Panc1 (cell line): ENCODE results near the gene RABEP1. TPM values are rescaled to one million over a fixed set of nuclear protein-coding genes. Genes with fewer than 3 reads are reported as not detected.

Source experiments
- ATAC-seq: fragments of 200-7000 bp; cut with Tn5 transposase; 2 replicates; pipeline ENCODE4 v1.9.1; 2020; ENCODE audit warnings: mild to moderate bottlenecking, moderate library complexity
- BruUV-seq: library from RNA; stranded (reverse); fragments of 400-500 nt; replicated peaks from 2 replicates; lab custom pipeline; 2021; lab: Mats Ljungman, UMichigan
- CTCF ChIA-PET: fragments of 300-600 bp; sonication (Branson Sonifier 250); formaldehyde crosslinking; loops from one replicate; lab custom pipeline; 2022; ENCODE audit warnings: antibody characterized with exemption; lab: Charles Lee
- POLR2A ChIA-PET: fragments of 300-600 bp; sonication (Branson Sonifier 250); formaldehyde crosslinking; loops from one replicate; lab custom pipeline; 2022; ENCODE audit warnings: antibody characterized with exemption; lab: Charles Lee
- DNase-seq: peaks from one replicate; pipeline ENCODE4 v3.0.0-alpha.2; 2010; ENCODE audit warnings: low read depth, low spot score
- H3K27ac ChIP-seq: 2 replicates; pipeline ENCODE4 v1.5.1; 2011; ENCODE audit warnings: mild to moderate bottlenecking, low read length, inconsistent platforms
- H3K27me3 ChIP-seq: fragments of 200-500 bp; sonication (Bioruptor generic); 2 replicates; pipeline ENCODE4 v1.6.0; 2014; ENCODE audit warnings: low read length, inconsistent platforms; ENCODE audit not compliant: control insufficient read depth, insufficient read depth
- H3K36me3 ChIP-seq: fragments of 200-500 bp; sonication (Bioruptor generic); 2 replicates; pipeline ENCODE4 v1.5.1; 2014; ENCODE audit warnings: inconsistent platforms, mild to moderate bottlenecking, low read length, moderate library complexity; ENCODE audit not compliant: control insufficient read depth, insufficient read depth
- H3K4me1 ChIP-seq: 2 replicates; pipeline ENCODE4 v1.5.1; 2011; ENCODE audit warnings: inconsistent platforms, mild to moderate bottlenecking, low read length, moderate library complexity; ENCODE audit not compliant: control insufficient read depth, insufficient read depth
- H3K4me3 ChIP-seq, 2 experiments: 2 replicates each; pipeline ENCODE4 v1.5.1; 2011 to 2012; ENCODE audit warnings: low read depth in 2 of 2, low read length in 2 of 2, mild to moderate bottlenecking in 2 of 2, inconsistent platforms in 1 of 2, moderate library complexity in 1 of 2
- H3K9me3 ChIP-seq: fragments of 200-500 bp; sonication (Bioruptor generic); 2 replicates; pipeline ENCODE4 v1.5.1; 2014; ENCODE audit warnings: low read depth, mild to moderate bottlenecking, inconsistent platforms, low read length, moderate library complexity; ENCODE audit not compliant: control insufficient read depth, insufficient read depth
- POLR2AphosphoS5 ChIP-seq: IDR thresholded peaks from 2 replicates; pipeline ENCODE4 v1.6.1; 2012; ENCODE audit warnings: mild to moderate bottlenecking, low read depth, low read length, moderate library complexity
- SIN3A ChIP-seq: IDR thresholded peaks from 2 replicates; pipeline ENCODE4 v1.6.1; 2012; ENCODE audit warnings: low read depth, mild to moderate bottlenecking, low read length, moderate library complexity, borderline replicate concordance; ENCODE audit not compliant: insufficient read depth
- TCF7L2 ChIP-seq: IDR thresholded peaks from 2 replicates; pipeline ENCODE4 v1.6.1; 2011; ENCODE audit warnings: mild to moderate bottlenecking, low read depth, low read length, inconsistent platforms
- in situ Hi-C: cut with HindIII; loops from 2 replicates; pipeline ENCODE4 v1.10.0; 2016; ENCODE audit warnings: low sequenced_read_pairs, low pct_unique_long_range_greater_than_20kb
- intact Hi-C: fragments of 100-400 bp; cut with micrococcal nuclease; formaldehyde crosslinking; loops from one replicate; pipeline ENCODE4 v1.10.0; 2022; ENCODE audit not compliant: unreplicated experiment
- total RNA-seq: library from RNA; stranded (reverse); gene quantifications from one replicate; pipeline ENCODE4 v1.2.1, GENCODE V29; 2021; ENCODE audit not compliant: unreplicated experiment
- TF ChIP-seq, protein P1 (sequence below): fragments of 450-650 bp; IDR thresholded peaks from 2 replicates; pipeline ENCODE4 v1.5.1; 2017; ENCODE audit warnings: mild to moderate bottlenecking
- TF ChIP-seq, protein P2 (sequence below), 2 experiments: IDR thresholded peaks; 2 replicates each; pipeline ENCODE4 v1.6.1; 2011 to 2012; ENCODE audit warnings: low read depth in 2 of 2, control low read depth in 1 of 2, low read length in 1 of 2, mild to moderate bottlenecking in 1 of 2, moderate library complexity in 1 of 2; ENCODE audit not compliant: insufficient read depth in 1 of 2

RABEP1 gene
- total RNA-seq, 1 experiment from 2014 or later = 28.2 TPM

DNA sequence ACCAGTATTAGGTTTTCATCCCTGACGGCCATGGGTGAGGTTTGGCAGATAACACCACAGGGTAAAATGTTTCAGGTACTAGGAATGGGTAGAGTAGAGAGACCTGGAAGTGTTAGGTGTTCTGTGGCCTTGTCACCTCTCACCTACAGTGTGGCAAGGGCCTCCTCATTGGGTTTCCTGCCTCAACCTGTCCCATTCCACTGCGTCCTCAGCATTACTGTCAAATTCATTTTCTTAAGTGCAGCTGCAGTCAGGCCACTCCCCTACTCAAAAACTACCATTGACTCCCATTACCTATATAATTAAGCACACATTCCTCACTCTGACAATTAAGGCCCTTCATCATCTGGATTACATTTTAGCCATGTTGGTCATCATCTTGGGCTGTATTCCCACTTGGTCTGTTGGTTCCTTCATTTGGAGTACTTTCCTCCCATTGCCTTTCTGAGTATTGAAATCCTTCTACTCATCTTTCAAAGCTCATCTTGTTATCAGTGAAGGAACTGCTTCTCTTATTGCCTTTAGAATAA, 72.9 kb downstream of the RABEP1 start:
- DNase-seq (no peak), ATAC-seq (no peak)
- no peaks in the 10 kb centered on the region for H3K27me3 ChIP-seq
- no peaks in the 10 kb centered on the region for H3K9me3 ChIP-seq
- BruUV-seq = no TSS peak
- in situ Hi-C loops = no loop called here
- H3K27ac ChIP-seq = no peak overlapping the region
- ChIA-PET POLR2A (no interaction called here), CTCF (no interaction called here)
- TF ChIP-seq, protein P1, sequence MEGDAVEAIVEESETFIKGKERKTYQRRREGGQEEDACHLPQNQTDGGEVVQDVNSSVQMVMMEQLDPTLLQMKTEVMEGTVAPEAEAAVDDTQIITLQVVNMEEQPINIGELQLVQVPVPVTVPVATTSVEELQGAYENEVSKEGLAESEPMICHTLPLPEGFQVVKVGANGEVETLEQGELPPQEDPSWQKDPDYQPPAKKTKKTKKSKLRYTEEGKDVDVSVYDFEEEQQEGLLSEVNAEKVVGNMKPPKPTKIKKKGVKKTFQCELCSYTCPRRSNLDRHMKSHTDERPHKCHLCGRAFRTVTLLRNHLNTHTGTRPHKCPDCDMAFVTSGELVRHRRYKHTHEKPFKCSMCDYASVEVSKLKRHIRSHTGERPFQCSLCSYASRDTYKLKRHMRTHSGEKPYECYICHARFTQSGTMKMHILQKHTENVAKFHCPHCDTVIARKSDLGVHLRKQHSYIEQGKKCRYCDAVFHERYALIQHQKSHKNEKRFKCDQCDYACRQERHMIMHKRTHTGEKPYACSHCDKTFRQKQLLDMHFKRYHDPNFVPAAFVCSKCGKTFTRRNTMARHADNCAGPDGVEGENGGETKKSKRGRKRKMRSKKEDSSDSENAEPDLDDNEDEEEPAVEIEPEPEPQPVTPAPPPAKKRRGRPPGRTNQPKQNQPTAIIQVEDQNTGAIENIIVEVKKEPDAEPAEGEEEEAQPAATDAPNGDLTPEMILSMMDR = no peak
- TF ChIP-seq, protein P2, sequence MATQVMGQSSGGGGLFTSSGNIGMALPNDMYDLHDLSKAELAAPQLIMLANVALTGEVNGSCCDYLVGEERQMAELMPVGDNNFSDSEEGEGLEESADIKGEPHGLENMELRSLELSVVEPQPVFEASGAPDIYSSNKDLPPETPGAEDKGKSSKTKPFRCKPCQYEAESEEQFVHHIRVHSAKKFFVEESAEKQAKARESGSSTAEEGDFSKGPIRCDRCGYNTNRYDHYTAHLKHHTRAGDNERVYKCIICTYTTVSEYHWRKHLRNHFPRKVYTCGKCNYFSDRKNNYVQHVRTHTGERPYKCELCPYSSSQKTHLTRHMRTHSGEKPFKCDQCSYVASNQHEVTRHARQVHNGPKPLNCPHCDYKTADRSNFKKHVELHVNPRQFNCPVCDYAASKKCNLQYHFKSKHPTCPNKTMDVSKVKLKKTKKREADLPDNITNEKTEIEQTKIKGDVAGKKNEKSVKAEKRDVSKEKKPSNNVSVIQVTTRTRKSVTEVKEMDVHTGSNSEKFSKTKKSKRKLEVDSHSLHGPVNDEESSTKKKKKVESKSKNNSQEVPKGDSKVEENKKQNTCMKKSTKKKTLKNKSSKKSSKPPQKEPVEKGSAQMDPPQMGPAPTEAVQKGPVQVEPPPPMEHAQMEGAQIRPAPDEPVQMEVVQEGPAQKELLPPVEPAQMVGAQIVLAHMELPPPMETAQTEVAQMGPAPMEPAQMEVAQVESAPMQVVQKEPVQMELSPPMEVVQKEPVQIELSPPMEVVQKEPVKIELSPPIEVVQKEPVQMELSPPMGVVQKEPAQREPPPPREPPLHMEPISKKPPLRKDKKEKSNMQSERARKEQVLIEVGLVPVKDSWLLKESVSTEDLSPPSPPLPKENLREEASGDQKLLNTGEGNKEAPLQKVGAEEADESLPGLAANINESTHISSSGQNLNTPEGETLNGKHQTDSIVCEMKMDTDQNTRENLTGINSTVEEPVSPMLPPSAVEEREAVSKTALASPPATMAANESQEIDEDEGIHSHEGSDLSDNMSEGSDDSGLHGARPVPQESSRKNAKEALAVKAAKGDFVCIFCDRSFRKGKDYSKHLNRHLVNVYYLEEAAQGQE (IDR thresholded peaks at IDR 0.05; ENCODE audit: insufficient read depth in 1 of 2, low read depth in 2 of 2, low read length in 1 of 2) = no peak
- no peak for TF ChIP-seq POLR2AphosphoS5
- no peak for TF ChIP-seq SIN3A
- TF ChIP-seq TCF7L2 = no peak
- no peaks in the 10 kb centered on the region for H3K4me1 ChIP-seq
- intact Hi-C loops = no loop called here
- H3K4me3 ChIP-seq = no peak overlapping the region
- peaks cover 8% of the 10 kb centered on the region for H3K36me3 ChIP-seq

DNA sequence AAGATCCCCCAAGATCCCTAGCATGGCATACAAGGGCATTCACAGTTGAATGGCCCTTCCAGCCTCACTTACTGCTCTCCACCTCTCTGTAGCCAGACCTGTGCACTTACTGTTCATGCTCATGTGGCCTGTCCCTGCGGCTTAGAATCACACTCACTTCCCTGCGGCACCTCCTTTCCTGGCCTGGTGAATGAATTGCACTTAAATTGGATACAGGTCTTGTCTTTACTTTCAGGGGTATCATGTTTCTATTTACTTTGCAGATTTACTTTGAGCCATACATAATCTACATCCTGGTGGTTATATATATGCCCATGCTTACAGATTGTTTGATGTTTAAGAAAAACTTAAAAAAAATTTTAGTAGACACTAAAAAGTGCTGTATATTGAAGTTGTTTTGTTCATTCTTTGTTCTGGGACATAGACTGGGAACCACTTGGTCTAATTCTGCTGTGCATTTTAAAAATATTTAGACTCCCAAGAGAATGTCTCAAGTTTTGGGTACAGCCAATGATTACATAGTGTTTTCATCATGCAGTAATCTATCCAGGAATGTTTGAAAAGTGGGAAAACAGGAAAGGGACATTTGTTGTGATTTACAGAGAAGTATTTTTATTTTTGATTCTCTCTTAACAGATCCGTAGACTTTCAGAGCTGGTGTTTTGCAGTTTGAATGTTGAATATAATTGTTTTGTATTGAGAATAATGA, 73.5 kb downstream of the RABEP1 start:
- CTCF ChIA-PET = no interaction called here
- ATAC-seq (no peak), DNase-seq (no peak)
- Histone ChIP-seq H3K9me3 (no peaks in the 10 kb centered on the region), H3K27me3 (no peaks in the 10 kb centered on the region), H3K27ac (no peak overlapping the region), H3K4me3 (no peak overlapping the region), H3K36me3 (peaks cover 6% of the 10 kb centered on the region), H3K4me1 (no peaks in the 10 kb centered on the region)
- intact Hi-C loops (no loop called here), in situ Hi-C loops (no loop called here)
- BruUV-seq = no TSS peak
- POLR2A ChIA-PET = no interaction called here
- TF ChIP-seq, protein P2 (IDR thresholded peaks at IDR 0.05; ENCODE audit: insufficient read depth in 1 of 2, low read depth in 2 of 2, low read length in 1 of 2) = no peak
- TF ChIP-seq TCF7L2 (no peak), POLR2AphosphoS5 (no peak), SIN3A (no peak)
- TF ChIP-seq, protein P1 = no peak
